MM.1S (cell line): ENCODE results near the gene UBAC2.

ENCODE experiments used
- DNase-seq: peaks from one replicate; pipeline ENCODE4 v3.0.0-alpha.2; 2015
- H2AFZ ChIP-seq: fragments of 300-600 bp; sonication (generic); 2 replicates; pipeline ENCODE4 v1.6.0; 2016; ENCODE audit warnings: antibody characterized with exemption, low read length
- H3F3A ChIP-seq: fragments of 300-600 bp; sonication (generic); 2 replicates; pipeline ENCODE4 v1.6.1; 2016; ENCODE audit warnings: mild to moderate bottlenecking, antibody characterized with exemption, low read length, moderate library complexity, mixed read lengths; ENCODE audit not compliant: insufficient read depth
- H3K27ac ChIP-seq: fragments of 300-600 bp; sonication (generic); 2 replicates; pipeline ENCODE4 v1.5.1; 2016; ENCODE audit warnings: mild to moderate bottlenecking, low read length
- H3K27me3 ChIP-seq: fragments of 300-600 bp; sonication (generic); replicated peaks from 2 replicates; pipeline ENCODE4 v1.6.0; 2016; ENCODE audit warnings: low read length; ENCODE audit not compliant: insufficient read depth
- H3K36me3 ChIP-seq: fragments of 300-600 bp; sonication (generic); replicated peaks from 2 replicates; pipeline ENCODE4 v1.6.1; 2016; ENCODE audit warnings: mild to moderate bottlenecking, low read length, mixed read lengths; ENCODE audit not compliant: insufficient read depth
- H3K4me1 ChIP-seq: fragments of 300-600 bp; sonication (generic); 2 replicates; pipeline ENCODE4 v1.6.1; 2016; ENCODE audit warnings: low read length, mixed read lengths
- H3K4me2 ChIP-seq: fragments of 300-600 bp; sonication (generic); 2 replicates; pipeline ENCODE4 v1.6.0; 2016; ENCODE audit warnings: low read depth, low read length
- H3K4me3 ChIP-seq: fragments of 300-600 bp; sonication (generic); 2 replicates; pipeline ENCODE4 v1.5.1; 2016; ENCODE audit warnings: low read length, mixed read lengths
- H3K79me2 ChIP-seq: fragments of 300-600 bp; sonication (generic); 2 replicates; pipeline ENCODE4 v1.6.1; 2016; ENCODE audit warnings: mixed run types, low read length, mixed read lengths
- H3K9ac ChIP-seq: fragments of 300-600 bp; sonication (generic); 2 replicates; pipeline ENCODE4 v1.6.1; 2016; ENCODE audit warnings: low read length, mixed read lengths
- H3K9me2 ChIP-seq: fragments of 300-600 bp; sonication (generic); replicated peaks from 2 replicates; pipeline ENCODE4 v1.6.1; 2016; ENCODE audit warnings: mild to moderate bottlenecking, low read length, mixed read lengths; ENCODE audit not compliant: insufficient read depth
- H3K9me3 ChIP-seq: fragments of 300-600 bp; sonication (generic); replicated peaks from 2 replicates; pipeline ENCODE4 v1.6.1; 2016; ENCODE audit warnings: mild to moderate bottlenecking, low read length, mixed read lengths; ENCODE audit not compliant: insufficient read depth
- H4K20me1 ChIP-seq: fragments of 300-600 bp; sonication (generic); 2 replicates; pipeline ENCODE4 v1.6.1; 2016; ENCODE audit warnings: mild to moderate bottlenecking, low read length, moderate library complexity, mixed read lengths; ENCODE audit not compliant: insufficient read depth
- CTCF ChIP-seq: fragments of 300-600 bp; sonication (generic); IDR thresholded peaks from 2 replicates; pipeline ENCODE4 v1.5.1; 2016; ENCODE audit warnings: antibody characterized with exemption, low read length, mixed read lengths
- EZH2 ChIP-seq: fragments of 300-600 bp; sonication (generic); optimal IDR thresholded peaks from 2 replicates; pipeline ENCODE3; 2017; ENCODE audit warnings: low read depth, mild to moderate bottlenecking, antibody characterized with exemption, low read length, mixed read lengths
- EZH2phosphoT487 ChIP-seq: fragments of 300-600 bp; sonication (generic); IDR thresholded peaks from 2 replicates; pipeline ENCODE4 v1.6.1; 2018; ENCODE audit warnings: antibody characterized with exemption, low read length

UBAC2 gene

GRCh38 chr13:99357131-99357596 lies 156.5 kb downstream of the UBAC2 start:
- H3K79me2 ChIP-seq = no peaks in the 10 kb centered on the region
- H3F3A ChIP-seq = peaks cover 10% of the 10 kb centered on the region
- no peak overlapping the region for H3K4me3 ChIP-seq
- no peaks in the 10 kb centered on the region for H3K9me3 ChIP-seq
- no peak for DNase-seq
- no peak overlapping the region for H3K9ac ChIP-seq
- H3K36me3 ChIP-seq = no peaks in the 10 kb centered on the region
- H2AFZ ChIP-seq = no peak overlapping the region
- no peak overlapping the region for H3K4me2 ChIP-seq
- TF ChIP-seq EZH2 = no peak
- no peak for TF ChIP-seq CTCF
- no peak for TF ChIP-seq EZH2phosphoT487
- no peak overlapping the region; the same call in 1 of the 2 replicates for H3K27ac ChIP-seq
- no peaks in the 10 kb centered on the region for H4K20me1 ChIP-seq
- H3K9me2 ChIP-seq = no peaks in the 10 kb centered on the region
- H3K4me1 ChIP-seq = peaks cover 23% of the 10 kb centered on the region
- no peaks in the 10 kb centered on the region for H3K27me3 ChIP-seq

GRCh38 chr13:99357941-99358340 lies 157.3 kb downstream of the UBAC2 start:
- Histone ChIP-seq H3K79me2 (no peaks in the 10 kb centered on the region), H3K4me3 (no peak overlapping the region), H3K27me3 (no peaks in the 10 kb centered on the region), H3K4me2 (no peak overlapping the region), H3K36me3 (no peaks in the 10 kb centered on the region), H3K9me3 (no peaks in the 10 kb centered on the region), H3K9me2 (no peaks in the 10 kb centered on the region), H4K20me1 (no peaks in the 10 kb centered on the region), H3K4me1 (peaks cover 23% of the 10 kb centered on the region), H3K27ac (no peak overlapping the region), H3F3A (peaks cover 10% of the 10 kb centered on the region), H3K9ac (no peak overlapping the region), H2AFZ (no peak overlapping the region)
- no peak for DNase-seq
- no peak for TF ChIP-seq EZH2phosphoT487
- no peak for TF ChIP-seq EZH2
- TF ChIP-seq CTCF = no peak

- Histone ChIP-seq H3K27ac (no peak overlapping the region), H3K4me3 (no peak overlapping the region), H3K4me2 (no peak overlapping the region), H3K9me3 (no peaks in the 10 kb centered on the region), H3K79me2 (no peaks in the 10 kb centered on the region), H3K9me2 (no peaks in the 10 kb centered on the region), H3K27me3 (no peaks in the 10 kb centered on the region), H4K20me1 (no peaks in the 10 kb centered on the region), H3K4me1 (peaks cover 23% of the 10 kb centered on the region), H2AFZ (no peak overlapping the region), H3K9ac (no peak overlapping the region), H3F3A (peaks cover 10% of the 10 kb centered on the region), H3K36me3 (no peaks in the 10 kb centered on the region)
- no peak for DNase-seq
- TF ChIP-seq EZH2 (no peak), CTCF (no peak), EZH2phosphoT487 (no peak)
Observed at GRCh38 chr13:99359528-99359927, 158.9 kb downstream of the UBAC2 start.

- no peaks in the 10 kb centered on the region for H3K36me3 ChIP-seq
- no peaks in the 10 kb centered on the region for H3K9me2 ChIP-seq
- H3K4me2 ChIP-seq = no peak overlapping the region
- no peak for DNase-seq
- H3K4me3 ChIP-seq = no peak overlapping the region
- no peaks in the 10 kb centered on the region for H3K27me3 ChIP-seq
- no peaks in the 10 kb centered on the region for H3K79me2 ChIP-seq
- H3K27ac ChIP-seq = no peak overlapping the region
- TF ChIP-seq EZH2phosphoT487 = no peak
- TF ChIP-seq EZH2 = no peak
- TF ChIP-seq CTCF = no peak
- no peak overlapping the region for H3K9ac ChIP-seq
- no peaks in the 10 kb centered on the region for H3K9me3 ChIP-seq
- H3F3A ChIP-seq = peaks cover 5% of the 10 kb centered on the region
- H2AFZ ChIP-seq = no peak overlapping the region
- no peaks in the 10 kb centered on the region for H4K20me1 ChIP-seq
- peaks cover 14% of the 10 kb centered on the region for H3K4me1 ChIP-seq
Observed at GRCh38 chr13:99360696-99361095, 160.0 kb downstream of the UBAC2 start.
